Gastrocnemius medialis (tissue), 4 donors: Measurements from ENCODE around the gene VWA5B1. TPM values are rescaled to one million over a fixed set of nuclear protein-coding genes. Genes with fewer than 3 reads are reported as not detected.

Experiments used
- ATAC-seq, 2 donors: fragments of 150-250 bp; one replicate each; pipeline ENCODE4 v1.9.1; 2016
- DNase-seq, 2 donors: peaks; one replicate each; pipeline ENCODE4 v3.0.0-alpha.2; 2019
- H3K27ac ChIP-seq, 4 donors: fragments of 200-600 bp; sonication (generic); 1 replicate in 1 of 4; 2 replicates in 3 of 4; pipeline ENCODE4 v1.5.1; 2016 to 2018; ENCODE audit warnings: mild to moderate bottlenecking in 2 of 4, moderate library complexity in 1 of 4
- H3K27me3 ChIP-seq, 3 donors: fragments of 200-600 bp; sonication (generic) in 2 of 3; 1 replicate in 1 of 3; 2 replicates in 2 of 3; pipeline versions ENCODE4 v1.5.1 to v1.6.0; 2016 to 2019; ENCODE audit warnings: mild to moderate bottlenecking in 1 of 3, moderate library complexity in 1 of 3
- H3K36me3 ChIP-seq, 2 donors: fragments of 200-600 bp; sonication (generic) in 1 of 2; one replicate each; pipeline ENCODE4 v1.5.1; 2017 to 2018
- H3K4me1 ChIP-seq, 2 donors: fragments of 200-600 bp; sonication (generic) in 1 of 2; one replicate each; pipeline ENCODE4 v1.5.1; 2016 to 2017; ENCODE audit warnings: mild to moderate bottlenecking in 2 of 2
- H3K4me3 ChIP-seq, 4 donors: fragments of 200-600 bp; sonication (generic) in 3 of 4; 1 replicate in 1 of 4; 2 replicates in 3 of 4; pipeline ENCODE4 v1.5.1; 2016 to 2019; ENCODE audit warnings: mild to moderate bottlenecking in 2 of 4
- H3K9me3 ChIP-seq, 3 donors: fragments of 200-600 bp; sonication (generic) in 2 of 3; 1 replicate in 1 of 3; 2 replicates in 2 of 3; pipeline ENCODE4 v1.5.1; 2016 to 2019
- CTCF ChIP-seq, 5 experiments: fragments of 450-650 bp in 3 of 5; fragments of 200-600 bp in 2 of 5; sonication (generic) in 2 of 5; IDR thresholded peaks in 4 of 5; conservative IDR thresholded peaks in 1 of 5; 1 replicate in 4 of 5; 2 replicates in 1 of 5; pipeline ENCODE4 v1.5.1; 2016 to 2019; ENCODE audit warnings: antibody characterized with exemption in 5 of 5, mild to moderate bottlenecking in 3 of 5, moderate library complexity in 3 of 5
- POLR2A ChIP-seq, 2 donors: fragments of 450-650 bp; IDR thresholded peaks; one replicate each; pipeline ENCODE4 v1.6.1; 2017; ENCODE audit warnings: antibody characterized with exemption in 2 of 2, mild to moderate bottlenecking in 2 of 2, moderate library complexity in 2 of 2
- in situ Hi-C, 4 donors: fragments of 200-750 bp; cut with MboI; loops; one replicate each; pipeline versions ENCODE4 v1.15.0 to v1.8.0; 2017; ENCODE audit warnings: low sequenced_read_pairs in 4 of 4
- intact Hi-C: fragments of 100-400 bp; cut with DNase I; formaldehyde crosslinking; loops from one replicate; pipeline ENCODE4 v1.15.1; 2023; ENCODE audit warnings: low total_unique reads
- total RNA-seq, 4 donors: library from RNA; depleted of rRNA; stranded (reverse); fragments of >200 nt; gene quantifications; one replicate each; pipeline versions ENCODE4 v1.1.0 to v1.2.3, GENCODE V29; 2016

The VWA5B1 gene
- total RNA-seq, 4 donors from 2014 or later = 0.25 TPM; not detected in 3

- no peak for DNase-seq
- in situ Hi-C loops = no loop called here
- ATAC-seq = no peak
- Histone ChIP-seq H3K4me3 (no peak overlapping the region), H3K9me3 (no peaks in the 10 kb centered on the region), H3K4me1 (no peaks in the 10 kb centered on the region), H3K36me3 (no peaks in the 10 kb centered on the region), H3K27me3 (peaks cover 0 to 14% (median 7%) of the 10 kb centered on the region in 3 donors), H3K27ac (no peak overlapping the region)
- intact Hi-C loops = no loop called here
- no peak for TF ChIP-seq CTCF (IDR thresholded peaks at IDR 0.05 in 4 of 5, conservative IDR thresholded peaks at IDR 0.05 in 1 of 5)
- no peak for TF ChIP-seq POLR2A (IDR thresholded peaks at IDR 0.05)
These were observed 113.8 kb downstream of the VWA5B1 start for GRCh38 chr1:20404466-20404865.

Other genes starting within 250 kb of the VWA5B1 start
- not detected for gene PLA2G5, start 220.7 kb upstream of the VWA5B1 start, total RNA-seq
- gene PLA2G2D, start 171.3 kb upstream of the VWA5B1 start, total RNA-seq = not detected
- gene PLA2G2F, start 151.6 kb upstream of the VWA5B1 start, total RNA-seq = not detected
- gene UBXN10, start 104.8 kb upstream of the VWA5B1 start, total RNA-seq = 1 to 10 TPM in 1 of 4 donors, under 1 TPM in 2, not detected in 1; 0.18 to 4.3 (median 0.19) TPM
- gene PLA2G2C, start 104.4 kb upstream of the VWA5B1 start, total RNA-seq = not detected
- 1 to 10 TPM; 1.3 to 2.5 (median 1.5) TPM for gene CAMK2N1, start 195.3 kb downstream of the VWA5B1 start, total RNA-seq
- 10 to 100 TPM; 32.8 to 44.5 (median 38.8) TPM for gene MUL1, start 217.3 kb downstream of the VWA5B1 start, total RNA-seq